HL-60 (cell line): ENCODE results near the gene NCBP3.
"Not testable (repeated sequence)": the region's sequence is repeated elsewhere in the genome, so short reads cannot be mapped to it uniquely, and the experiment has no call there.

Source experiments
- DNase-seq, 2 experiments: peaks; one replicate each; pipeline ENCODE4 v3.0.0-alpha.2; 2010 to 2020; ENCODE audit warnings: low read depth in 1 of 2, low spot score in 1 of 2
- H3K27ac ChIP-seq: fragments of 250-450 bp; sonication (Bioruptor Pico); replicated peaks from 2 replicates; pipeline ENCODE4 v1.5.1; 2020; ENCODE audit warnings: mild to moderate bottlenecking, moderate library complexity
- H3K27me3 ChIP-seq: fragments of 250-450 bp; sonication (Bioruptor Pico); 2 replicates; pipeline ENCODE4 v1.5.1; 2021; ENCODE audit warnings: mild to moderate bottlenecking, moderate library complexity; ENCODE audit not compliant: insufficient read depth, poor library complexity, severe bottlenecking
- H3K4me3 ChIP-seq: replicated peaks from 2 replicates; pipeline ENCODE4 v1.5.1; 2011; ENCODE audit warnings: mild to moderate bottlenecking, control low read depth, low read length; ENCODE audit not compliant: insufficient read depth
- CTCF ChIP-seq: IDR thresholded peaks from one replicate; pipeline ENCODE4 v1.5.1; 2011; ENCODE audit warnings: low read length, control low read depth, inconsistent platforms; ENCODE audit not compliant: insufficient read depth
- GABPA ChIP-seq: IDR thresholded peaks from 2 replicates; pipeline ENCODE4 v1.6.1; 2012; ENCODE audit warnings: low read depth
- POLR2AphosphoS5 ChIP-seq: IDR thresholded peaks from 2 replicates; pipeline ENCODE4 v1.6.1; 2012; ENCODE audit warnings: low read depth
- SPI1 ChIP-seq: IDR thresholded peaks from 2 replicates; pipeline ENCODE4 v1.6.1; 2012; ENCODE audit warnings: low read depth, mild to moderate bottlenecking, borderline replicate concordance
- TF ChIP-seq, protein P1 (sequence below): IDR thresholded peaks from 2 replicates; pipeline ENCODE4 v1.6.1; 2012; ENCODE audit warnings: low read depth; ENCODE audit not compliant: insufficient replicate concordance

Gene NCBP3

GRCh38 chr17:3859940-3860339 lies 13.9 kb upstream of the NCBP3 start:
- TF ChIP-seq, protein P1, sequence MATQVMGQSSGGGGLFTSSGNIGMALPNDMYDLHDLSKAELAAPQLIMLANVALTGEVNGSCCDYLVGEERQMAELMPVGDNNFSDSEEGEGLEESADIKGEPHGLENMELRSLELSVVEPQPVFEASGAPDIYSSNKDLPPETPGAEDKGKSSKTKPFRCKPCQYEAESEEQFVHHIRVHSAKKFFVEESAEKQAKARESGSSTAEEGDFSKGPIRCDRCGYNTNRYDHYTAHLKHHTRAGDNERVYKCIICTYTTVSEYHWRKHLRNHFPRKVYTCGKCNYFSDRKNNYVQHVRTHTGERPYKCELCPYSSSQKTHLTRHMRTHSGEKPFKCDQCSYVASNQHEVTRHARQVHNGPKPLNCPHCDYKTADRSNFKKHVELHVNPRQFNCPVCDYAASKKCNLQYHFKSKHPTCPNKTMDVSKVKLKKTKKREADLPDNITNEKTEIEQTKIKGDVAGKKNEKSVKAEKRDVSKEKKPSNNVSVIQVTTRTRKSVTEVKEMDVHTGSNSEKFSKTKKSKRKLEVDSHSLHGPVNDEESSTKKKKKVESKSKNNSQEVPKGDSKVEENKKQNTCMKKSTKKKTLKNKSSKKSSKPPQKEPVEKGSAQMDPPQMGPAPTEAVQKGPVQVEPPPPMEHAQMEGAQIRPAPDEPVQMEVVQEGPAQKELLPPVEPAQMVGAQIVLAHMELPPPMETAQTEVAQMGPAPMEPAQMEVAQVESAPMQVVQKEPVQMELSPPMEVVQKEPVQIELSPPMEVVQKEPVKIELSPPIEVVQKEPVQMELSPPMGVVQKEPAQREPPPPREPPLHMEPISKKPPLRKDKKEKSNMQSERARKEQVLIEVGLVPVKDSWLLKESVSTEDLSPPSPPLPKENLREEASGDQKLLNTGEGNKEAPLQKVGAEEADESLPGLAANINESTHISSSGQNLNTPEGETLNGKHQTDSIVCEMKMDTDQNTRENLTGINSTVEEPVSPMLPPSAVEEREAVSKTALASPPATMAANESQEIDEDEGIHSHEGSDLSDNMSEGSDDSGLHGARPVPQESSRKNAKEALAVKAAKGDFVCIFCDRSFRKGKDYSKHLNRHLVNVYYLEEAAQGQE, result no peak
- TF ChIP-seq CTCF, result no peak
- TF ChIP-seq SPI1, result no peak
- Histone ChIP-seq H3K27ac (no peak overlapping the region), H3K27me3 (no peaks in the 10 kb centered on the region), H3K4me3 (no peak overlapping the region)
- DNase-seq, result no peak

DNA sequence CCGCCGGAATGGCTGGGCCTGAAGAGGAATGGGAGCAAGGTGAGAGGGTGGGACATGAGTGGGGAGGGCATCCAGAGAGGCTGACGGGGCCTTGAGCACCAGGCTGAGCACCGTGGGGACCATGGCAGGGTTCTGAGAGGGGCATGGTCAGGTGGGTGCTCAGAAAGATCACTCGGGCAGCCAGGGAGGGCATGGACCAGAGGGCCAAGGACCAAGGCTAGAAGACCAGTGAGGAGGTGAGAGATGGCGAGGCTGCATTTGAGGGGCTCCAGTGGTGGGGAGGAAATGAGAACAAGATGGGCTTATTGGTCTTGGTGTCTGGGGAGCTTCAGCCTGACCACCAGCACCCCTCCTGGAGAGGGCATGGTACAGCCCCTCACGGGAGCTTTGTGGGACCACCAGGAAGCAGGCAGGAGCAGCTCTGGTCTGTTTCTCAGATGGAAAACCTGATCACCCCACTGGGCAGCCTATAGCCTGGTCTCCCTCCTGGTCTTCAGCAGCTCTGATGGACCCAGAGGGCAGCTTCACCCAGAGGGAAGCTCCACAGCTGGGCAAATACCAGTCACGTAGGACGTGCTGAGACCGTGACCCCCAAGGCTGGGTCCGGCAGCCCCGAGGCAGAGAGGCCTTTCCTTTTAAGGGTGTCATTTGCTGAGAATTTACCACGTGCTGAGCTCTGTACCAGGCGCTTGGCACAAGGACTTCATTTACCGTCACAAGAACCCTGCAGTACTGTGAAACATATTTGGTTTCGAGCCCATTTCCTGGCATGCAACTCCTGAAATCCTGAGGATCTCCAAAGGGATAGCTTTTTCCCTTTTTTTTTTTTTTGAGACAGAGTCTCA lies 11.4 kb upstream of the NCBP3 start:
- Histone ChIP-seq H3K27me3 (no peaks in the 10 kb centered on the region), H3K4me3 (no peak overlapping the region), H3K27ac (no peak overlapping the region)
- no peak for TF ChIP-seq SPI1
- TF ChIP-seq, protein P1, result no peak
- no peak for TF ChIP-seq POLR2AphosphoS5
- TF ChIP-seq CTCF, result no peak
- TF ChIP-seq GABPA, result no peak
- DNase-seq, result no peak

GRCh38 chr17:3854204-3854603 lies 8.2 kb upstream of the NCBP3 start:
- H3K27me3 ChIP-seq, DNase-seq, H3K27ac ChIP-seq, H3K4me3 ChIP-seq: not testable (repeated sequence)

- TF ChIP-seq POLR2AphosphoS5 (no peak), SPI1 (no peak), CTCF (no peak), GABPA (no peak)
- TF ChIP-seq, protein P1, result no peak
- no peak overlapping the region for H3K4me3 ChIP-seq
These were observed 6.5 kb upstream of the NCBP3 start for GRCh38 chr17:3852561-3852960.

More at GRCh38 chr17:3852561-3852960, 6.5 kb upstream of the NCBP3 start:
- Histone ChIP-seq H3K27ac (no peak overlapping the region), H3K27me3 (no peaks in the 10 kb centered on the region)
- DNase-seq, result no peak
